ENCODE results near the gene PSMA4.
"Not testable (repeated sequence)": the region's sequence is repeated elsewhere in the genome, so short reads cannot be mapped to it uniquely, and the experiment has no call there.

Gene PSMA4

GRCh38 chr15:78540141-78540870, at the start of gene PSMA4:
PSMA4 (plus strand) TSS chr15:78540444; CDS start chr15:78541928, 1,484 bp downstream.
- peak; percentile 55 for DNase-seq

- DNase-seq: no peak
Observed at GRCh38 chr15:78492872-78493271, 47.4 kb upstream of the PSMA4 start.

DNA sequence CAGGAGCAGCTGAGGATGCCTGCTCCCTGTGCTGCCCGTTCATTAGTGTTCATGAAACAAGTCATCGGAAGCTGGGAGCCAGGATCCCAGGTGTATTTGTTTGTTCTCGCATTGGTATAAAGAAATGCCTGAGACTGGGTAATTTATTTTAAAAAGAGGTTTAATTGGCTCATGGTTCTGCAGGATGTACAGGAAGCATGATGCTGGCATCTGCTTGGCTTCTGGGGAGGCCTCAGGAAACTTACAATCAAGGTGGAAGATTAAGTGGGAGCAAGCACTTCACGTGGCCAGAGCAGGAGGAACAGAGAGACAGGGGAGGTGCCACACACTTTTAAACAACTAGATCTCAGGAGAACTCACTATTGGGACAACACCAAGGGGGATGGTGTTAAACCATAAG, 38.4 kb upstream of the PSMA4 start:
- DNase-seq: no peak

- DNase-seq: no peak
Observed at GRCh38 chr15:78502641-78503040, 37.6 kb upstream of the PSMA4 start.

DNA sequence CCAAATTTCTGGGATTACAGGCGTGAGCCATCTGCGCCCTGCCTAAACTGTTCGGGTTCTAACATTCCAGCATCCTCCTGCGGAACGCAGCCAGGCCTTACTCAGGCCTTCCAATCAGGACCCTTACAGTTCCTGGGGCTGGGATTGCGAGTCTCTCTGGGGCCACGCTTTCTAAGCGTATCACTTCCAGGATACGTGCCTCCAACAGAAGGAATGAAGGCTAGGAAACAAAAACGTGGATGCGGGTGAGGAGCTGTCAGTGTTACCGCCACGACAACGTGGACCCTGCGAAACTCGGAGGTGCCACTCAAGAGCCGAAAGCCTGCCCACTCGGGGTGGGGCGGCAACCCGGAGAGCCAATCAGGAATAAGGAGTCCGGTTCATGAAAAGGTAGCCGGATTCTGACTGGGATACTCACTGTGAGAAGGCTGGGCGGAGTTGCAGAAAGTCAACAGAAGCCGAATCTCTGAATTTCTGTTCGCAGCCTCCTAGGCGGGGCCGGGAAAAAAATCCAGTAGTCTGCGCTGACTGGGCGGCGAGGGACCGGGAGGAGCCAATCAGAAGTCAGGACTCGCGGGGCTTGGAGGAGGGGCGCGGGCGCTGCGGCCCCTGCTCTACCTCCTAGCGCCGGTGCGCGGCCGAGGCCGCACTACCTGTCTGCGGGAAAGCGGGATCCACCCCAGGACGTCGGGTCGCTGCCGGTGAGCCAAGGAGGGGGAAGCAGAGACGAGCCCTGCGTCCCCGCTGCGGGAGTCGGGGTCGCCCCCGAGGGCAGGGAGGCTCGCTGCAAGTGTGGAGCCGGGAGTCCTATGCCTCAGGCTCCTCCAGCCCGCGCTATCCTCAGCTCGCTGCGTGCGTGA, 33.0 kb upstream of the PSMA4 start, which contains the start of gene HYKK:
Gene HYKK (plus strand): TSS at position 607 of the 860 bp plus-strand sequence. CDS start 5,512 bp downstream, outside the sequence.
- DNase-seq: peak; percentile 93

- DNase-seq: no peak
Observed at GRCh38 chr15:78507831-78508160, 32.4 kb upstream of the PSMA4 start.

DNA sequence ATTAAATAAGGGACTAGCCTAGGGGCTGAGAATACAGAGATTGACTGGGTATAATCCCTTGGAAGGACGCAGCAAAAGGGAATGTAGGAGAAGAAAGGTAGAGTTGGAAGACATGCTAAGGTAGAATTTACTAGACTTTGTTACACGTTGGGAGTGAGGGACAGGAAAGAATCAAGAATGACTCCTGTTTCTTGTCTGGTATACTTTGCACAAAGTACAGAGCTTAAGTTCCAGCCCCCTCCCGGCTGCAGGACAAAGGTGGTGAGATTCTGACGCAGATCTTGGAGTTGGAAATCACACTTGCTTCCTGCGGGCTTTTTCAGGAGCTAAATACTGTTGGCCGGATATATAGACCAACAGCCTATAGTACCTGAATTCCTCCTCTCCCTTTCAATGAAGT, 32.0 kb upstream of the PSMA4 start:
- no peak for DNase-seq

GRCh38 chr15:78509726-78510312, 30.4 kb upstream of the PSMA4 start:
- no peak for DNase-seq

GRCh38 chr15:78520035-78520434, 20.2 kb upstream of the PSMA4 start:
- not testable (repeated sequence) for DNase-seq

DNA sequence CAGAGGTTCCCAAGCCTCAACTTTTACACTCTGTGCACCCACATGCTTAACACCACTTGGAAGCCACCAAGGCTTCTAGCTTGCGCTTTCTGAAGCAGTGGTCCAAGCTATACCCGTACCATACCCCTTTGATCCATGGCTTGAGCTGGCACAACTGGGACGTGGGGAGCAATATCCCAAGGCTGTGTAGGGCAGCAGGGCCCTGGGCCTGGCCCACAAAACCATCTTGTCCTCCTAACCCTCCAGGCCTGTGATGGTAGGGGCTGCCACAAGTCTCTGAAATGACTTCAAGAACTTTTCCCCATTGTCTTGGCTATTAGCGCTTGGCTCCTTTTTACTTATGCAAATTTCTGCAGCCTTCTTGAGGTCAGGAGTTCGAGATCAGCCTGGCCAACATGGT, 16.0 kb upstream of the PSMA4 start:
- no peak for DNase-seq

GRCh38 chr15:78527325-78527724, 12.9 kb upstream of the PSMA4 start:
- DNase-seq: no peak

DNA sequence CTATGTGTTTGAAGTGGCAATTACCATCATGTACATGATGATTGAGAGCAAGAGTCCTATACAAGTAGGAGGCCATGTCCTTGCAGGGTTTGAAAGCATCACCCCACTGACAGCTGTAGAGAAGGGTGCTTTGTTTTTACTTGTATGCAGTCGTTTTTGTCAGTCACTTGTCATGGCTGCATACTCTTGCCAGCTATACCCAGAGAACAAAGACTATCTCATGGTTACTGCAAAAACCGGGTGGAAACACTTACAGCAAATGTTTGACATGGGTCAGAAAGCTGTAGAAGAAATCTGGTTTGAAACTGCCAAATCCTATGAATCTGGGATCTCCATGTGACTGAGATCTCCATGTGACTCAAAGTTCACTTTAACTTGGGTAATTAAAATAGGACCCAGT, 6.9 kb upstream of the PSMA4 start:
- DNase-seq: no peak

GRCh38 chr15:78536134-78536533, 4.1 kb upstream of the PSMA4 start:
- no peak for DNase-seq

DNA sequence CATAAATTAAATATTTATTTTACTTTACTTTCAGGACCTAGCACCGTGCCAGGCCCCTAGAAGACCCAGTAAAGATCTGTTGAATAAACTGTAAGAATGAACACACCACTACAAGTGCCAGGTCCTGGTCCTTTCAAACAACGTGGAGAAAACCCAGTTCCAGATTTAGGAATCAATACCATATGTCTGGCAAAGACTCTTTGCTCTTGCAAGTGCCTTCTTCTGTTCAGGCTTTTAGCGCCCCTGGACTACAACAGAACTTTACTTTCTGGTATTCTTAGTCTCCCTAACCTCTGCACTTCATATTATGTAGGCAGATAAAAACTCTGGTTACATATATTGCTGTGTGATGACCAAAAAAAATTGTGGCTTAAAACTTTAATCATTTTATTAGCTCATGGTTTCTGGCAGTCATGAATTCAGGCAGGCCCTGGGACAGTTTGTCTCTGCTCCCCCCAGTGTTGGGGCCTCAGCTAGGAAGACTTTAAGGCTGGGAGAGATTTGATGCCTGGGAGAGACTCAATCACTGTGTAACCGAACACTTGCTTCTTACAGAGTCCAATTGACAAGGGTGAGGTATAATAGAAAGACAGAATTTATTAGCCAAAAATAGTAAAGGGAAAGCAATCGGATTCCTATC, 2.9 kb upstream of the PSMA4 start:
- no peak for DNase-seq

DNA sequence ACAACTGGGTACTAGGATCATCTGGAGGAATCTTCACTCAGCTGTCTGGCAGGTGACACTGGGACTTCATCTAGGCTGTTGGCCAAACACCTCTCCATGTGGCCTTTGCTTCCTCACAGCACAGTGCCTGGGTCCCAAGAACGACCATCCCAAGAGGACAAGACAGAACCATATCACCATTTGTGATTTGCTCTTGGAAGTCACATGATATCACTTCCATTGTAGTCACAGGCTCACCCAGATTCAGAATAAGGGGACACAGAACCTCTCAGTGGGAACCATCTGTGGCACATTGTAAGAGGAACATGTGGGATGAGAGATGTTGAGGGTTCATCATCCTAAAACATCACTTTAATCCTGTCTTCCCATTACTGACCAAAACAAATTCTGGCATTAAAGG, 1.9 kb upstream of the PSMA4 start:
- DNase-seq: no peak

GRCh38 chr15:78539464-78540140, 642 bp upstream of the PSMA4 start:
- not testable (repeated sequence) for DNase-seq

DNA sequence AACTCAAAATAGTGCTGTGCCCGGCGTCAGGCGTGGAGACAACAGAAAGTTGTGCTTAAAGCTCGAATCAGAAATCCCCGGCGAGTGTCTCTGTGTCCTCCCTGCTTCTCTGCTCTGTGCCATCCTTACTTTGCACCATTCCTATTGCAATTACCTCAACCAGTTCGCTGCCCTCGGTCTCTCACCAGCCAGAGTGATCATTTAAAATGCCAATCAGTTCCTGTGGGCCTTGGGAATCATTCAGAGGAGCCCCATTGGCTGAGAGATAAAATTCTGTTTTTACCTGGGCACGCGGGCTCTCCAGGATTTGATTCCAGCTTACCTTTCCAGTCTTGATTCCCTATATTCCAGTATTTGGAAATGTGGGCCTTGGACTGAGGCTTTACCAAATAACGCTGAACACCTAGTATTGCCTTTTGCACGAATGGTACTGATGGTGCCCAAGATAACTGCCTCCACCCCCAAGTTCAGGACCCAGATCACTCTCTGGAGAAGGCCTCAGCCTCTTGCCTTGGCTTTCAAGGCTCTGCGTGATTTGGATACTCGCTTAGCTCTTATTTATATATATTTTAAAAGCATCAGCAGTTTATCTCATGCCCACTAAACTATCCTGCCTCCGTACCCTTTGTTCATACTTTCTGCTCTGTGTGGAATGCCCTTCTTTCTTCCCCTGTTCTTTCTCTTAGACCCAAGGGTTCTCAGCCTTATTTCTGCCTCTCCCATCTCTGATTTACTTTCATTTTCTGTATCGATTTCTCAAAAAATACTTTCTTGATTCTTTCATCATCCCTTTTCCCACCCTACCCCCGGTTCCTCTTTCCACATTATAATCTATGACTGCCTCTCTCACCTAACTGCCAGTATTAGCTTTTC, 863 bp downstream of the PSMA4 start:
- DNase-seq: no peak

GRCh38 chr15:78541744-78542034, 1.4 kb downstream of the PSMA4 start:
- DNase-seq: no peak

GRCh38 chr15:78542647-78543046, 2.4 kb downstream of the PSMA4 start:
- DNase-seq: no peak

DNA sequence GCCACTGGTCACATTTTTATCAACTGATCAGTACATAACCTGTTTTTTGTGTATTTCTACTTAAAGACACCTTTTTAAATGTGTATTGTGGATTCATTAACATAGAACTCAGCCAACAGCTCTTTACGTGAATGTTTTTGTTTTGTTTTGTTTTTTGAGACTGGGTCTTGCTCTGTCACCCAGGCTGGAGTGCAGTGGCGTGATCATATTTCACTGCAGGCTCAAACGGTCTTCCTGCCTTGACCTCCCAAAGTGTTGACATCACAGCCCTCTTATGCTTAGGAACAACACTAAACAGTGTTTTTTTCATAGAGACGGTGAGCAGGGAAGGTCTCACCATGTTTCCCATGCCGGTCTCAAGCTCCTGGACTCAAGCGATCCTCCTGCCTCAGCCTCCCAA, 9.9 kb downstream of the PSMA4 start:
- no peak for DNase-seq

GRCh38 chr15:78550815-78551214, 10.6 kb downstream of the PSMA4 start:
- no peak for DNase-seq

GRCh38 chr15:78551902-78552301, 11.7 kb downstream of the PSMA4 start:
- DNase-seq: no peak
